GM21576 (cell line): Measurements from ENCODE around the gene FAM170B.

ENCODE experiments used
- ATAC-seq: cut with Tn5 transposase; IDR thresholded peaks from one replicate; pipeline ENCODE4 v1.9.1; 2021; ENCODE audit warnings: mild to moderate bottlenecking, moderate library complexity; ENCODE audit not compliant: unreplicated experiment

Gene FAM170B

GRCh38 chr10:49133706-49134248, at the start of gene FAM170B:
FAM170B (minus strand) TSS chr10:49134021; CDS start chr10:49133918, 103 bp downstream.
- ATAC-seq = no peak

- no peak for ATAC-seq
Observed at GRCh38 chr10:49182776-49183175, 49.0 kb upstream of the FAM170B start.

GRCh38 chr10:49180444-49180860, 46.6 kb upstream of the FAM170B start:
- no peak for ATAC-seq

GRCh38 chr10:49179699-49180443, 46.0 kb upstream of the FAM170B start:
- ATAC-seq = no peak

GRCh38 chr10:49178489-49179471, 45.0 kb upstream of the FAM170B start:
- no peak for ATAC-seq

GRCh38 chr10:49177391-49178355, 43.9 kb upstream of the FAM170B start:
- ATAC-seq = peak; percentile 77

- no peak for ATAC-seq
Observed at GRCh38 chr10:49176310-49177268, 42.8 kb upstream of the FAM170B start.

- ATAC-seq = no peak
Observed at GRCh38 chr10:49175587-49176309, 41.9 kb upstream of the FAM170B start.

- no peak for ATAC-seq
Observed at GRCh38 chr10:49174926-49175500, 41.2 kb upstream of the FAM170B start.

GRCh38 chr10:49174261-49174925, 40.6 kb upstream of the FAM170B start:
- ATAC-seq = no peak

GRCh38 chr10:49173853-49174252, 40.0 kb upstream of the FAM170B start:
- no peak for ATAC-seq

- ATAC-seq = no peak
Observed at GRCh38 chr10:49173201-49173772, 39.5 kb upstream of the FAM170B start.

- no peak for ATAC-seq
Observed at GRCh38 chr10:49172777-49173132, 38.9 kb upstream of the FAM170B start.

GRCh38 chr10:49172061-49172776, 38.4 kb upstream of the FAM170B start:
- ATAC-seq = no peak

GRCh38 chr10:49171326-49172060, 37.7 kb upstream of the FAM170B start:
- ATAC-seq = no peak
